SKM-1 (cell line): ENCODE measurements around the gene LTBP1.

Source experiments
- DNase-seq: peaks from one replicate; lab custom pipeline; 2025; ENCODE audit not compliant: unreplicated experiment; lab: John Stamatoyannopoulos, UW

LTBP1 gene

DNA sequence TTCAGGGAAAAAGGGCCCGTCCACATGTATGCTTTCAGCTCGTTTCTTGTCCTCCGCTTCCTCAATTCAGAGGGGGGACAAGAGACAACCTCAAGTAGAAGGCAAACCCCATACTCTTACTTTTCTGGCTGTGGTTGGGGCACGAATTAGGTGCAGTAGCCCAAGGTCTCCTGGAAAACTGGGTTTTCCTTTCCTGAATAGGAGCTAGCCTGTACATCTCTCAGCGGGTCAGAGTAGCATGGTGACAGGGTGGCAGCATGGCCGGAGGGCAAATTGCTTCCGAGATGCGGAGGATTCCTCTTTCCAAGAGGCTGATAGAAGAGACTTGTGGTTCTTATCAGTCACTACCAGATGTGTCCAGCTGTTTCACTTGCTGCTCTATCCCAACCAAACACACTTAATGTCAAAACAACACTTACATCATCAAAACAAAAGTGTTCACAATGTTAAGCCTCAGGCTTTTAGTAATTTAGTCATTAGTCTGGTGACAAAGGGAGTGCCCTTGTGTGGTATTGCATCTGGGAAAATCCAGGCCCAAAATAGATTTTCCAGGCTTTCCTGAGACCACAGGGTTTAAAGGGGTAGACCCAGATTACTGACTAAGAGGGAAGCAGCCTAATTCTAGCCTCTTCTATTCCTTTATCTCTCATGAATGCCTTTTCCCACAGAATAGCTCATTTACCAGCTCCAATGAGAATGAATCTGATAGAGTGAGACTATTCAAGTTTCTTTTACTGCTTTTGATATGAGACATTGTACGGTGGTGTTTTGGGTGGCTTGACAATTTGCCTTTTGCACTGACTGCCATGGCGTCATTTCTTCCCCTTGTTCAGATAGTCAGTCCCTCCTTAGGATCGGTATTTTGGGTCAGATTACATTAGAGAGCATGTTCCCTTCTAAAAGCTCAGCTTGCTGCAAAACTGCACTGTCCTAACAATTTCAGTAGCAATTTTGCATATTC is 162.0 kb downstream of the LTBP1 start:
- DNase-seq = no peak

DNA sequence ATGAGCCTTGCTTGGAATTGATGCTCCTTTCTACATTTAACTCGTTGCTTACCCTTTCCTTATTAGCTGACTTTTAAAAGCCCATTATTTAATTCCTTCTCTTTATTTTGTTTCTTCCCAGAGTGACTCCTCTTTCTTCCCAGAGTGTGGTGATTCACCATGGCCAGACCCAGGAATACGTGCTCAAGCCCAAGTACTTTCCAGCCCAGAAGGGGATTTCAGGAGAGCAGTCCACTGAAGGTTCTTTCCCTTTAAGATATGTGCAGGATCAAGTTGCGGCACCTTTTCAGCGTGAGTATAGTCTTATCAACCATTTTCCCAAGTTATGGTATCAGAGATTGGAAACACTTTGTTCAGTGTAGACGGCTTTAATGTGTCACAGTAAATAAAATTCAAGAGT is 163.7 kb downstream of the LTBP1 start:
- DNase-seq = no peak

DNA sequence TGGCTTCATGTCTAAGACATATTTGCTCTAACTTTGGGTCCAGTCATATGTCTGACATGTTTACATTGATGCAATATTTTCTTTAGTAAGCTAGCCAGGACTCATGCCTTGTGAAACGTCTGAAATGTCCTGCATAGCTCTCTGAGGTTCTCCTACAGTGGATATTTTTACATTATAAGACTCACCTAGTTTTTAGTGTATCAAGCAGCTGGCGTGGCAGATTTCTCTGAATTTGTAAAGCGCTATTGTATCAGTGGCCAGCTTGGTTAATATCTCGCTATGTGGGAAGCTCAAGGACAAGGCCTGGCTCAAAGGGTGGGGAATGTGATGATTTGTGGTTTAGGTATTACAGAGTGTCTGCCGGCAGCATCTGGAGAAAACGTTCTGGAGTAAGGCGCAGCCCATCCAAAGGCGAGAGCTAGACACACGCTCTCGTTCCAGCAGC is 164.3 kb downstream of the LTBP1 start:
- no peak for DNase-seq

- no peak for DNase-seq
These were observed 168.4 kb downstream of the LTBP1 start for GRCh38 chr2:33115196-33115595.

GRCh38 chr2:33115728-33116127 is 169.0 kb downstream of the LTBP1 start:
- DNase-seq = no peak

GRCh38 chr2:33116799-33117198 is 170.0 kb downstream of the LTBP1 start:
- no peak for DNase-seq

GRCh38 chr2:33118651-33119050 is 171.9 kb downstream of the LTBP1 start:
- no peak for DNase-seq

DNA sequence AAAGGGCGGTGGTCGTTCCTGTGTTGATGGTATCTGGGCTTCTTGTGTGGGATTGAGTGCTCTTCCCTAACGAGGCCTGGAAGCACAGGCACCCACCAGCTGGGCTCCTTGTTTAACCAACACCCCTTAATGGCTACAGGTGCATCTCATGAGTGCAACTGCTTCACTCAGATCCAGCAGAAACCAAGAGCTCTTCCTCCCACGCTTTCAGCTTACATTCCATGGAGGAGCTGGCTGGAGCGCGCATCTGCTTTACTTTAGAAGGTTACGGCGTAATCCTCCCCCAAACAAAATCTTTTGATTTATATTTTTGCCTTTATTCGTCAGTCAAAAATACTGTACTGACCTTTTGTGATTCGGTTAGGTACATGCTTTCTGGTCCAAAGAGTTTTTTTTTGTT is 174.7 kb downstream of the LTBP1 start:
- DNase-seq = no peak

GRCh38 chr2:33121925-33122324 is 175.2 kb downstream of the LTBP1 start:
- DNase-seq = no peak

DNA sequence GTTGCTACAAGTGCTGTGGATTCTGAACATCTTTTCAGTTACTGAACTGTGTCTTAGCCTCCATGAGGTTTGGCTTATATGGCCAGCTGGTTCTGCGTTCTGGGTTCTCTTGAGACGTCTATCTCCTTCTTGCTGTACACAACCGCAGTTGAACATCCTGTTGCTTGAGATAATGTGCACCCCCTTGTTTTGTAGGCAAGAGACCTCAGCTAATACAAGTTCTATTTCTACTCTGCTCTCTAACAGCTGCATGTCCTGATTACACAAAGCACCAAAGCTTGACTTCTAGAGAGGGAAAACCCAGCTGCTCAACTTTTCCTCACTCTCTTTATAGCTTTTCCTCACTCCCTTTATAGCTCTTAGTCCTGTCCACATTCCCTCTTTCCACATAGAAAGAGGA is 176.0 kb downstream of the LTBP1 start:
- no peak for DNase-seq

GRCh38 chr2:33123216-33123615 is 176.5 kb downstream of the LTBP1 start:
- DNase-seq = no peak

- no peak for DNase-seq
These were observed 179.8 kb downstream of the LTBP1 start for GRCh38 chr2:33126552-33126951.

GRCh38 chr2:33126958-33127357 is 180.2 kb downstream of the LTBP1 start:
- DNase-seq = no peak

DNA sequence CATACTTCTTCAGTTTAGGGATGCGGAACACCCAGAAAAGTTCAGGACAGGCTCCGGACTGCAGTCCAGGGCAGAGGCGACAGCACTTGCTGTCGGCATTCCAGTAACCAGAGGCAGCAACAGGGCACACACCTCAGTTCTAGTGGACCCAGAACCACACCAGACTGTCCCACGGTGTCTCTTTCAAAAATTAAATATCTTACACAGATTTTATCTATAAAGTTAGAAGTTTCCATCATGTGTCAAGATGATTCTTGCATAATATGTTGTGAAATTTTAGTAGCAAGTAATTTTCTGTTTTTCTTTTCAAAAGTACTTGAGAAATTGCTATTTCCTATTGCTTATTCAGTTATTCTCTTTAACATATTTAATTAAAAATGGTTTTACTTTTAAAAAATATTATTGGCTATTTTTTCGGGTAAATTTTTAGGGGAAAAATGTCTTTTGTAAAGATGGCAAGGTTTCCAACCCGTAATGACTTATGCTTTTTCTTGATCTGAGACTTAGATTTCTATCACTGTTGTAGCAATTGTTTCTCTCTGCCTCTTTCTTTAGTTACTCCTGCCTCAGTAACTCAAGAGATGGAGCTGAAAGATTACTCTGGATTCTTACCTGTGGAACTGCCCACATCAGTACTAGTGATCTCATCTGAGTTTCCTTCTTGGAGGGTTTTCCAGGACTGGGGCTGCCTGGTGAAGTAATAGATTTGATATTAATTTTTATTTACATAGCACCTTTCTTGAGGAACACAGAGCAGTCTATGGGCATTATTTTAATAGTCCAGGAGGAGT is 182.7 kb downstream of the LTBP1 start:
- DNase-seq = no peak

DNA sequence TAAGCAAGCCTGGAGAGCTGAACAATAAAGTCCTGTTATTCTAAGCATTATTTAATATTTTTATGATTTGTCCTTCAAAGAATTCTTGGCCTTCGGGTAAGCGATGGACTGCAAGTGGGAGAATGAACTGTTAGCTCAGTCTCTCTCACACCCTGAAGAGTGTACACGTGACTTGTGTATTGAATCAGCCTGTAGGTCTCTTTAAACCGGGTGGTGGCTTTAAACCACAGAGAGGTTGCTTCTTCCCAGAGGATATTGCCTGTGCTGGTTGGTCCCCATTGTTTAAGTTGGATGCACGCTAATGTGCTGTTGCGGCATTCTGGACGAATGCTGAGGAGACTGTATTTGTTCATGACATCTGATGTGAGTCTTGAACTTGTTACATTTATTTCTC is 183.3 kb downstream of the LTBP1 start:
- DNase-seq = no peak

GRCh38 chr2:33130544-33130943 is 183.8 kb downstream of the LTBP1 start:
- DNase-seq = no peak

- no peak for DNase-seq
These were observed 184.4 kb downstream of the LTBP1 start for GRCh38 chr2:33131111-33131510.

DNA sequence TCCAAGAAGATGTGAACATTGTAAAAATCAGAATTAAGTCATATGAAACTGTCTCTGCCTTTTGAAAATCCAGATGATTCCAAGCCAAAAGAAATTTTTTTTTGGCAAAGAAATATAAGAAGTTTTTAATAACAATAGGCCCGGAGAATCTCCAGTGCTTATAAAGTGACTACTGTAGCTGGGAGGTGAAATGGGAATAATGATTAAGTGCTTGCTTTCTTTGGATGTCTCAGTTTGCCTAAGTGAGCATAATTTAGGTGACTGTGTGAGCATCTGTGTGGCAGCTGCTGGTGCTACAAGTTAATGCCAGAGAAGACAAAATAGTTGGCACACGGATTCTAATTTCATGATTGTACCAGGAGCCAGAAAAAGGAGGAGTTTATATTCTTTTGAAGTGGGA is 185.0 kb downstream of the LTBP1 start:
- no peak for DNase-seq

DNA sequence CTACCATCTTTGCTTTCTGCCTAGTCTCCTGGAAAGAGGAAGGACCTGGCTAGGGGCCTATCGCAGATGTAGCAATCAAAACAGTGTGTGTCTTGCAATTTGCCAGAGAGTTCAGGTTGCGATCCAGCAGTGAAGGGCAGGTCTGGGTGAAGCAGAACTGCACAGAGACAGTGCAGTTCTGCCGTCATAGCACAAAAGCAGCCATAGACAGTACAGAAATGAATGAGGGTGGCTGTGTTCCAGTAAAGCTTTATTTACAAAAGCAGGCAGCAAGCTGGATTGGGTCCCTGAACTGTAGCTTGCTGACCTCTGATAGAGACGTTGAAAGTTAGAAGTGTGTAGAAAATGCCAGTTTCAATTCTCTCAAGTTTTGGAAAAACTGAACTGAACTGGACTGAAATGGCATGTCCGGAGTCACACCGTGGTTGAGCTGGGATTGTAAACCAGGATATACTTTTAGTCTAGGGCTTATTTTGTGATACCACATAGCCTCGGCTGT is 186.8 kb downstream of the LTBP1 start:
- DNase-seq = peak; percentile 35

DNA sequence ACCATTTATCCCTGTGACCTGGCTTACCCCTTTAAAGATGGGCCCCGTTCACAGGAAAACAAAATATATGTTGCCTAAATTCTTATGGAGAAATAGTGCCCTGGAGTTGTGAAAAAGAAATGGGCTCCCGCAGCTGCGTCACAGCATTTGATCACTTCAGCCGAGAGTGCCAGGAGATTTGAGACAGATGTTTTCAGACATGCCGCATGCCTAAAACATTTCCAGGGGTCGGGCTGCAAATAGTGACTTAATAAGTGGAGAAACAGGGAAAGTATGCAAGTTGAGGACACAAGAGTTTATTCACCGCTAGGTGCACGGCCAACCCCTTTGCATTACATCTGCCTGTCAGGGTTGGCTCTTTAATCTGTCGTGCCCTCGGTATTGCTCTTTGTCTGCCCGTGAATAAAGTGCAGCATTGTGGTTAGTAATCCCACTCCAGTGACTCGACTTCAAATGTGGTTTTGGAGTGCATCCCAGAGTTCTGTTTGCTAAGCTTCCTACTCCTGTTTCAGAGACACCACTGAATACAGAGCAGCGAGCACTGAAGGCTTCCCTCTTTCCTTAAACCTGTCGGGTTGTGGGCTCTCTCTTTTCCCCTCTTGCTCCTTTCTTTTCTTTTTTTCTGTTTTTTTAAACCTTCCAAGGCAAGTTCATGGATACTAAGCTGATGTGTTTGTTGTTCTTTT is 187.5 kb downstream of the LTBP1 start:
- no peak for DNase-seq
